Amygdala (tissue), 56 donors: Measurements from ENCODE around the gene FOXP1.

Experiments
- DNase-seq, 56 donors: peaks; one replicate each; lab custom pipeline; 2025; lab: John Stamatoyannopoulos, UW

FOXP1 gene

DNA sequence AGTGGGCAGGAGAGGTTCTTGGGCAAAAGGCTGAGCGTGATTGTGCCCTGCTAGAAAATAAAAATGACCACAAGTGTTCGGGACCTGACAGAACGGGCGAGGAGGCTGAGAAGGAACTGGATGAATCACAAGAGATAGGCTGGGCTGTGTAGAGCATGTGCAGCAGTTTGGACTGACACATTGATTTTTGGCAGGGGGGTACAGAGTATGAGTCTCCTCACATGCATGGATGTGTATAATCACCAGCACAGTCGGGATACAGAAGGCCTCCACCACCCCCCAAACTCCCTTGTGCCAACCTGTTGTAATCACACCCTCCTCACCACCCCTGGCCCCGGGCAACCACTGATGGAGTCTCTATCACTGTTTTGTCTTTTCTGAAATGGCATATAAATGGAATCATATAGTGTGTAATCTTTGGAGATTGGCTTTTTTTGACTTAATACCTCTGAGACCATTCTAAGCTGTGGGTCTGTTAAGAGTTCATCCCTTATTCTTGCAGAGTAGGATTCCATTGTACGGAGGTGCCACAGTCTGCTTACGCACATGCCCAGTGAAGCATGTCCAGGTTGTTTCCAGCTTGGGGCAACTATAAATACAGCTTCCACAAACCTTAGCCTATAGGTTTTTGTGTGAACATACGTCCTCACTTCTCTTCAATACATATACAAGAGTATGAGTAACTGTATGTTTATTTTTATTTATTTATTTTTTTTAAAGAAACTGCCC, 438.8 kb downstream of the FOXP1 start:
- no peak for DNase-seq

DNA sequence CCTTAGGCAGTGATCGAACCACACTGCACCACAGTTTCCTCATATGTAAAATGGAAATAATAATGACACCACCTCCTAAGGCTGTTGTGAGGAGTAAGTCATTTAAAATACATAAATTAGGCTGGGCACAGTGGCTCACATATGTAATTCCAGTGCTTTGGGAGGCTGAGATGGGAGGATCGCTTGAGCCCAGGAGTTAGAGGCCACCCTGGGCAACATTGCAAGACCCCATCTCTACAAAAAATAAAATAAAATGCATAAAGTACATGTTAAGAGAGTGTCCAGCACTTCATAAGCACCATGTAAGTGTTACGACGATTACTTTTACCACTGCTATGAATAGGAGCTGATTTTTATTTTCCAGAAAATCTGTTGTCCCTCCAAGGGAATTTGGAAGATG, 440.0 kb downstream of the FOXP1 start:
- DNase-seq, result no peak

DNA sequence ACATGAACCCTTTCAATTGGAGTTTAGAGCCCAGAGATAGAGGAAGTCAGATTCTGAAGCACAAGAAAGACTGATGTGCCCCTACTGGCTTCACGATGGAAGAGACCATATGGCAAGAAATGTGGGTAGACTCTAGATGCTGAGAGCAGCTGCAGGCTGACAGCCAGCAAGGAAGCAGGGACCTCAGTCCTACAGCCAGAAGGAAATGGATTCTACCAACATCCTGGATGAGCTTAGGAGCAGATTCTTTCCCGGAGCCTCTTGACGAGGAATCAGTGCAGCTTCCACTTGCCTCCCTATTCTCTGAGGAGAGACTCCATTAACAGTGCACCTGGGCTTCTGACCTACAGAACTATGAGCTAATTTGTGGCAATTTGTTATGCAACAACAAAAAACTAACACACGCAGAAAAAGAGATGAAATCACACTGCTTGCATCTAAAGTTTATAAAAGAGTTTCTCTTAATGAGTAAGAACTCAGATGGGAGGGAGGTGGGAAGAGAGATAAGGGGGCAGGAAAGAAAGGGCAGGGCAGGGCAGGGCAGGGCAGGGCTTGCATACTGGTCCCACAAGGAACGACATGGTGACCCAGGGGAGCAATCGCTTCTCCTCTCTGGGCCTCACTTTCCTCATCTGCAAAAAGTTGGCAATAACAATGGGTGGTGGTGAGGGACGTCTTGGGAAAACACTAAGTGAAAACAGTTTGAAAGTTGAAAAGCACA, 440.9 kb downstream of the FOXP1 start:
- DNase-seq, result no peak

DNA sequence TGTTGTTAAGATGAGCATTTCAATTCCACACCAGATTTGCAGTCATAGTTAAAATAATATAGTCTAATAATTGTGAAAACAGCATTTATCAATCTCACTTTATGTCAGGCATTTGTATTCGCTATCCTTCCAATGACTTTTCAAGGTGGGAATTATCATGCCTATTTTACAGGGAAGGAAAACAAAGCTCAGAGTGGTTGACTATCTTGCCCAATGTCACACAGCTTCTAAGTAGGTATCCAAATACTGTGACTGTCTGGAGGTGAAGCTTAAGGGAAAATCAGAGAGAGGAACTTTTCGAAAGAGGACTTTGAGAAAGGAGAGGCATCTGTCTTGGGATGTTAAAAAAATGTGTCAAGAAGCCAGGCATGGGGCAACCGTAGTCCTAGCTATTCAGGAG, 443.1 kb downstream of the FOXP1 start:
- no peak for DNase-seq

DNA sequence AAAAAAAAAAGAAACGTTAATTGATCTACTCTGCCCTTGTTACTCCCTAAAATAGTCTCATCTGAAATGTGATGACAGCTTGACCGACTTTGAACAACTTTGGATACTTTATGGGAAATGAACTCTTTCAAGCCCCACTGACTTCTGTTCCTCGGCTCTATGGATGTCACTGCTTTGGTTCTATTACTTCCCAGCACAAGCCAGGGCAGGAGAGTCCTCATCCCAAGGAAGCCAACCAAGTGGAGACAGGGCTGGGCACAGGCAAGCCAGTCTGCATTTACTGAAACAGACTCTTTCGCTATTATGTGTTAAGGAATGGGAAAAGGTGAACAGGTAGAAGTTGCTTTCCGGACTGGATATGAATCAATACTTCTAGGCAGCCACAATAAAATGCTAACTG, 444.0 kb downstream of the FOXP1 start:
- DNase-seq, result no peak

DNA sequence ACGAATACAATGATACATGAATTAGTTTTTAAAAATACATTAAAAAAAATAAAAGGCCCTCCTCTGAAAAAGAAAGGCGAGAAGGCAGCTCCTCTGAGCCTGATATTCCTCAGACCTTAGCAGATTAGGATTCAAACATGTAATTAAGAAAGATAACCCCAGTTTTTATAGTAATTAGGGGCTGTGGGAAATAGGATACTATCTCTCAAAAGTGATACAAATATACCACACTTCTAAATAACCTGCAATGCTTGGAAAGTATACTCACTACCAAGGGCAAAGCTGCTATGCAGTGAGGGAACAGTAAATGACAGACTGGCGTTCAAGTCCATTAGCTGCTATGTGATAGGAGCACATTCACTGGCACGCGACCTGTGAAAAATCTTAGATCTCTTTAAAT, 445.1 kb downstream of the FOXP1 start:
- DNase-seq, result no peak

DNA sequence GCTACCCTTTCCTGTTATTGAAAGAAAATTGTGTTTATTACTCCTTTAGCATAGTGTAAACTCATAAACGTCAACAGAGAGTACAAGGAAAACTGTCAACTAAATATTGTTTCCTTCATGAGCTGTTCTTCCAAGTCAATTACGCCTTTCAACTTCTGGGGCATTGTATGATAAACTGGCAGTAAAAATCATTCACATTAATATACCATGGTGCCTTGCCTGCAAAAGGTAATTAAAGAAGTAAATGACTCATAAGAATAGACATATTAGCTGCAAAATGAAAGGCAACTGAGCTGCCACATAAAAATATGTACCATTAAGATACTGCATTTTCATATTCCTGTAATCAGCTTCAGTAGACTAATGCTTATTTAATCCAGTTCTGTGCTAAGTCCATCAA, 447.3 kb downstream of the FOXP1 start:
- no peak for DNase-seq

DNA sequence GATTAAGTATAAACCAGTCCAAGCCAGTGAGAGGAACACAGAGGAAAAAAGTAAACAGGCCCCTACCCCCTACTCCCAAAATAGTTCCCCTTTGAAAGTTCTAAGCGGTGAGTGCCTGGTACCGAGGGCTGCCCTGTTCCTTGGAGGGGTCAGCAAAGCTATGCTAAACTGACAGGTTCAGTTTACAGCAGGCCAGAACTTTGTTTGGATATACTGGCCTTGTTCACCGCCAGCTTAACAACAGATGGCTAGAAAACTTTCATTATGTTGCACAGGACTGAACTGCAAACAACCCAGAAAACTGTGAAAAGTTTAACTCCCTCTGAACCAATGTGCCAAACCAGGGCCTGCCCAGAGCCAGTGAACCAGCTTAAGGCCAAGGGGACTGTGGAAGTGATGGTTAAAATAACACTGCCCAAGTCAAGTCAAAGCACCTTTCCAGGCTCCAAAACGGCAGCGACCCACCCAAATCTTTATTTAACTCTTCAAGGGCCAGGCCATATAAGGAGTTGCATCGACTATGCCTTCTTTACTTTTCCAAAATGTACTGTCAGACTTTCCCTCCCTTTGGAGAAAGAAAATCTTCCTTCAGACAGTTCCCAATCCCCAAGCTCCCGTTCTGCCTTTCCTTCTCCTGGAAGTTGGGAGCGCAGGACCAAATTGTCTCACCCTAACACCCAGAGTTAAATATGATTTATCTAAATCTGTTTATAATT, 448.0 kb downstream of the FOXP1 start:
- DNase-seq, result peak in 4 of 56 donors; percentile 7 to 30 (median 17)

DNA sequence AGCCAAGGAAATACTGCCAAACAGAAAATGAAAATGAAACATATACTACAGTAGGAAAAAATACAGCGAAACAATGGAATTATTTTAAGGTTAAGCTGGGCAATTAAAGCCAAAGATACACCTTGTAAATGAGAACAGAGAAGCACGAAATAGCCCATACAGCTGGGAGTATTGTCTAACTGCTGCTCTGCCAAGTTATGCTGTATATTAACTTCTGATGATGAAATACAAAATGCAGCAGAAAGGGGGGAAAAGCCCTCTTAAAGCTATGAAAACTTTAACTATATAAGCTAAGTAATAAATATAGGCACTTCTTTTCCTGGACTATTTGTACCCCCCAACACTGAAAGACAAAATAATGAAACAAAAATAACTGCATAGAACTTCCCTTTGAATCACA, 449.0 kb downstream of the FOXP1 start:
- DNase-seq, result no peak

DNA sequence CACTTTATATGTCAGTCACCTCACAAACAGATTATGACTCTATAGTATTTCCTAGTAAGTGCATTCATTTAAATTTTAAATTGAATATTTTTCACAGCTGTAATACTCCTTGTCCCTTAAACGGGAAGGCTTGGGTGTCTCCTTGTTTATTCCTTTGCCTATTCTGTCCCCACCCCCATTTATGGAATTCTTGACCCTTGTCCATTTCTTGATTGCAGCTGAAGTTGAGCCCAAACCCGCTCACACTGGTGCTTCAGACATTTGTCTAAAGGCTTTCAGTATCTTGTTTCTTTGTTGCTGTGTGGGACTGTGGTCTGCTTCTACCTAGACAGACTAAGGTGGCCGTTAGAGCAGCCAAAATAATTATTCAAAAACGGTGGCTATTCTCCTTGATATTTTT, 449.7 kb downstream of the FOXP1 start:
- DNase-seq, result no peak

DNA sequence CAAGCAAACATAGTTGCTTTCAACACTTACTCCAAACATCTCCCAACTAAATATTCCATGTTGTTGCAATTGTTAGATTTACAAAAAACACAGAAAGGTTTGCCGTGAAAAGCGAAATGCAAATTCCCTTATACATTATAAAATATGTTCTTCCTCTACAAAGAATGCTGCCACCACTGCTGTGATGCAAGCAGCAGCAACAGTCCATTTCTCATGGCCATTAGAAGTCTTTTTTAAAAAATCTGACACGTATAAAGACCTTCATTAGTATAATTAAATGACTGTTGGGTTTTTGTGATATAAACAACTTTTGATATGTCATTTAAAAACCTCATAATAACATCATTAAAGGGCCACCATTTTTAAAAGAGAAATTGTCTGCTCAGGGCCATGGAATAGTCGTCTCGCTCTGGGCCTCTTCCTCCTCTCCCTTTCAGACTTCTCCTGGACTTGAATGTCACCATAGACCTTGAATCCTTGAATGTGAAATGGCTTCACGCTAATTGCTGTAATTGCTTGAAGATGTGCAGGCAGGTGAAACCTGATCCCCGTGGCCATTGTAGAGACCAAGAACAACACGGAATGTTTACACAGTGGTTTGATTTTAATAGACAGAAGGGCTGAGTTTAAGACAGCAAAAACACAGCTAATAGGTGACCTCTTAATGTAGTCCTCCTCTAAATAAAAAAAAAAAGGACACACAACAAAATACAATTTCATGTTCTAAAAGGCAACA, 450.4 kb downstream of the FOXP1 start:
- DNase-seq, result no peak

DNA sequence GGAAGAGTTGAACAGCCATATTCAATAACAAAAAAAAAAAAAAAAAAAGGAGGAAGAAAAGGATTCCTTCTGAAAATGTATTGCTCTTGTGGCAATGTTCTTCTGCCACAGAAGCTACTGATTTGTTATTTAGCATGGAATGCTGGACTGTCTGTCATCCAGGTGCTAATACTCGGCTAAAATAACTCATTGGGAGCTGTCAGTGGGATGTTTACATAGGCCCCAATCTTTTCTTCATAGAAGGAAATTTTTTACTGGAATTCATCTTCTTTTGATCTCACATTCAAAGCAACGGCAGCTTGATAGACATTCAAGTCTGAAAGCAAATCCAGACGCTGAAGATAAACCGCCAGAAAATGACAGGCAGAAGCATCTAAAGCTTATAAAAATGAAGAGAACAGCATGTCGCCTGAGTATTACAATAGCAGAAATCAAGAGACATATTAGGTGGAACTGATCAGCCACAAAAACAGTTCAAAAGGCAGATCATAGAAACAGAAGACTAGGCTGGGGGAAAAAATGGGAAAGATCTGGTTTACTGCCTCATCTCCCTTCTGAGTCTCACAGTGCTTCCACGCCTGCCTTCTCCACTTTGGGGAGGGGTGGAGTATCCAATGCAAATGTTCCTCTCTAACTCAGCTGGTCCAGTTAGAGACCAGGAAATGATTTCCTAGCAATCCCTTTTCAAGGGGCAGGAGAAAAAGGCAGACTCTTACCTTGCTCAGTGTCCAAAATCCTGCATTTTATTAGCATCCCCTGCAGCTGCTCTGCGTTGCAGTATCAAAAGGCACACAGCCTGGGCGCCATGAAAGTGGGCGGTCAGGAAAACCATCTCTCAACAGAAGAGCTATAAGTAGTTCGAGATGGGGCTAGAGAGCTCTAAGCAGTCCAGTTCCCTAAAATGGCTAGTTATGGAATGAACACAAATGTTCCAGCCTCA, 451.9 kb downstream of the FOXP1 start:
- DNase-seq, result peak in 1 of 56 donors; percentile 23

DNA sequence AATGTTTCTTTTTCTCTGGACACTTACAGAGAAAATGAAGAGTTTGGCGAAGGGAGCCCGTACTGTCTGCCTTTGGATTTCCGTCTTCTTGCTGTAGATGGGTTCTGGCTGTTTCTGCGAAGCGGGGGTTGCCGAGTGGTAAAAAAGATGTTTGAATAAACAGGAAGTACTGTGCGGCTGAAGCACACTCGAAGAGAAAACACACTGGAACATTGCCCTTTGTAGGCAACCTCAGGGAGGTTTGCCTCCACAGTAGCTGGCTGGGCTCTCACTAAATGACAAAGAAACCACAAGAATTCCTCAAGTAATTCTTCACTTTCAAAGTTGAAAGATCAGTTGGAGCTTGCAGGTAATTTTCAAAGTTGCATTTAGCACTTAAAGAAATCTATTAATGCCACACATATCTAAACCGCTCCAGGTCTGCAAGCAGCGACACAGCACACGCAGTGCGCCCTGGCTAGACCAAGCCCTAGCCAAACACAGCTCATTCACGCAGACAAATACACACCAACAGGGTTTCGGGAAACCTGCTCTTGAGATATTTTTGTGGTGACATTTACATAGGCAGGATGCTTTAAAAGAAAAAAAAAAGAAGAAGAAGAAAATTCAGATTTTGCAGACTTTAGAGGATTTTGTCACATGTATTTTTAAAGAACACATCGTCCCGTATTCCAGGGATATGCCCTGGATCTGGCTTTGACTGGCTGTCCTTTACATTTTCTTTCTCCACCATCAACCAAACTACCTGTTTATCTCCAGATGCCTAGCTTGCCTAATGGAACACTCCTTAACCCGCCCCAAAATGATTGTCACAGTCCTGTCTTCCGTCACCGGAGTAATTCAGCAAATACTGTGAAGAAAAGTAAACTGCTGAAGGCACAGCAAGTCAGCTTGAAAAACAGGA, 452.8 kb downstream of the FOXP1 start:
- peak in 20 of 56 donors; percentile 1 to 47 (median 18) for DNase-seq

DNA sequence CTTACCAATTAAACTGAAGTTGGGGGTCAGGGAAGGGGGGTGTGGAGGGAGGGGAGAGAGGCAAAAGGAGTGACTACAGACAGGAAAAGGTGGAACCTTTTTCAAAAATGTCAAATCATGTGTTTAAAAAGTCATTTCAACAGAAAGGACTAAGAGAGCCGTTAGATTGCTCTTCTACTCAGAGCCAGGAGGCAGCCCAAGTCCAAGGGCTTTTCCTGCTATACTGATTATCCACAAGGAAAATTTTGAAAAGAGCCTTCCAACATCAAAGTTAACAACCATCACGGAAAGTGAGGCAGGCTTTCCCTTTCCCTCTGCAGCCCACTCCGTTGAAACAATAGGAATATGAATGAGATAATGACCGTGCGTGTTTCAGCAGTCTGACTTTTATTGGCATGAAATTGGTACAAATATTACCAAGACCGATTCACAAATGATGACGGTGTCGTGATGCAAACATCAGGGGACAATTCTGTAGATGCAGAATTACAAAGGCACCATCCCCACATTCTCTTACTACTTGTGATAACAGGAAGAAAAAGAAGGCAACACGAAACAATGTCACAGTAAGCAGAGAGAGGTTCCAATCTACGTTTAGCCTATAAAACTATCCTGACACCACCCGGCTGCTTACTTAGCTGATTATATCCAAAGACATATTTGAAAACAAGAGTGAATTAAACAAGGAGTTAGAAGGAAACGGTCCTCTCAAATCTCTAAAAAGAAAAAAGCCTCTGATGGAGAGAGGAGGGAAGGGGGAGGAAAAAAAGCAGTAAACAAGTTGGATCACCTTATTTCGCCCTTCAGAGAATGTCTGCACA, 453.7 kb downstream of the FOXP1 start:
- peak in 3 of 56 donors; percentile 9 to 30 (median 12) for DNase-seq

DNA sequence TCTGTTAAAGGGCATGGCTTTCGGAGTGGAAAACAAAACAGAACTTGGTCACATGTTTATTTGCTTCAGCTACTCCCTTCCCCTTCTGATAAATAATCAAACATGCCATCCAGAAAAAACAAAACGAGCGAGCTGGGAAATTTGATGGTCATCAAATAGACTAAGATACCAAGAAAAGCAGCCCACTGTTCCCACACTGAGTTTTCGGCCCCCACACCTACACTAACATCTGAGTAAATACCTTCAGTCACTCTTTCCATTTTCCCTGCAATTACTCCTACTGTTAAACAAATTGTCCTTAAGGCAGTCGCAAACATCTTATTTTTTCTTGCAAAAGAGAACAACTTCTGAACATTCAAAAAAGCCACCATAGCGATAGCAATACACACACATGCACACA, 454.6 kb downstream of the FOXP1 start:
- no peak for DNase-seq

DNA sequence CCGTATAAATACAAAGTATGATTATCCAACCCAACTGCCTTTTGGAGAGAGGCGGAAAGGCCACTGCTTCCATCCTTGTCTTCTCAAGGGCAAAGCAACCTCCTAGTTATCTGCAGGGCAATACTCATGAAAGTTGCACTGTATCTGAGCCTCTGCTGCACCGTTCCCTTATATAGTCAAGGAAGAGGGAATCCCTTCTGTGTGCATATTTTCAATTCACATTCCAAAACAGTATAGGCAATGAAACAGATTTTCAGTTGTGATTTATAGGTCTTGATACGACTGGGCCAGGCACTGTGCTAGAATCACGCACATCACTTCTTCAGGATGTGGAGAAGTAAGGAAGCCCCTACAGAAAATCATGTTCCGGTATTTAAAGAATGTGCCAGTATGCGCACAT, 455.7 kb downstream of the FOXP1 start:
- DNase-seq, result no peak

DNA sequence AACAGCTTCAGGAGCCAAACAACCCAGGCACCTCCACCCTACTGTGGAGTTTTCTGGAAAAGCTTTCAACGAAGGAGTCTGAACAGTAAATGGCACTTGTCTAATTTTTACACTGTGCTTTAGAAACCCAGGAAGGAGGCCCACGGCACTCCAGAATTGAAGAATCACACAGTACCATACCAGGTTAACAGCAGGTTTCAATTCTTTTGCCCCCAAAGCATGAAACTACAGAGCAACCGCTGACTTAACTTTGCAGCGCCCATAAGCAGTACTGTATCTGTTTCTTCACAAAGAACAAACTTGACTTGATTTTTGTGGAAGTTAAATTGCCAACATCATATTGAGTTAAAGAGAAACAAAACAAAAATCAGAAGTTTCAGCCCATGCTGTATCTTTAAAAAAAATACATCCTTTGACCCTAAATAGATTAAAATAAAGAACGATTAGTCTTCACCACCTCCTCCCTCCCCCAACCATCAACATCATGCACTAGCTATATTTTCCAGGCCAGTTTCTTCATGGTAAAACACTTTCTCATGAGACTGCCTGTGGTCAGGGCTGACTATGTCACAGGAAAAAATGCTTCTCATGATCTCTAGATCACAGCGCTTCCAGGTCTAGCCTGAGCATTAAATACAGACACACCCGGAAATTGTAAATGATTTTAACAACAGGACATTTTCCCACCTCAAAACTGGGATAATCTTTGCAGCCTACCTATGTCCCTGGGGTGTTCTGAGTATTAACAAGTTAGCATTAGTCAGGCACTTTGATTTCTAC, 456.3 kb downstream of the FOXP1 start:
- no peak for DNase-seq
